Myocyte (in vitro differentiated cells): ENCODE results near the gene LRRK1. TPM values are rescaled to one million over a fixed set of nuclear protein-coding genes. Genes with fewer than 3 reads are reported as not detected.
"Not testable (repeated sequence)": the region's sequence is repeated elsewhere in the genome, so short reads cannot be mapped to it uniquely, and the experiment has no call there.

Experiments
- DNase-seq: peaks from one replicate; pipeline ENCODE4 v3.0.0-alpha.2; 2012; ENCODE audit warnings: low read depth
- total RNA-seq: library from RNA; depleted of rRNA; stranded (reverse); fragments of >200 nt; gene quantifications from 2 replicates; pipeline ENCODE4 v1.2.3, GENCODE V29; 2014

LRRK1 gene
- total RNA-seq, 1 donor from 2014 or later: 0.13 TPM

DNA sequence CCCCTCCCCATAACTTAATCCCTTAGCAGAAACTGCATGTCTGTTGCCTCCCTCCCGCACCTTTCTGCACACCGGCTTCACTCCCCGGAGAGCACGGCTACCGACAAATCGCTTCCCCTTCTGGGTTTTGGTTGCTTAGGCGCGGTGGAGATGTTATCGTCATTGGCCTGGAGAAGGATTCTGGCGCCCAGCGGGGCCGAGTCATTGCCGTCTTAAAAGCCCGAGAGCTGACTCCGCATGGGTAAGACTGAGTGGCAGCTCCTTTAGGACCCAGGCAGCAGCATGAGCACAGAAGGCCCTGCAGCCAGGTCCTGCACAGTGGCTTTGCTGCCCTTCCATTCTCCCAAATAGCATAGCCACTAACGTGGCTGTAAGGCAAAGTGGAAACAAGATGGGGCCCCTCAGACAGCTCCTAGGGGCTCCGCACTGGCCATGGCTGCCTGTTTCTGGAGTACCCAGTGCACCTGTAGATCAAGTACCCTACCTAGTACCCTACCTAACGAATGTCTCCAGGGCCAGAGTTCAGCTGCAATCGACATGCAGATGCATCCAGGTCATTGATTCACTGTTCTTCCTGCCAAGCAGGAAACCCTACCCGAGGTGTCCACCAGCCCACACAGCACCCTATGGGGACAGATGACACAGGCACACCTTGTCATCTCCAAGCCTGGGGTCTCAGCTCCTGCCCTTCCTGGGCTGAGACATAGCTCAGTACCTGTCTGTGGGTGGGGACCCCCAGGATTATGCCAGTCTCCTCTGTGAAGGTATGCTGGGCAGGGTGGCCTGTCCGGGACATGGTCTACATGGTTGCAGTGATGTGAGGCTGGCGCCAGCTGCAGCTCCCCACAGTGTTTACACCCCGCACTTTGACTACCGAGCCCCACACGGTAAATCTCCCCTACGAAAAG, 147.6 kb downstream of the LRRK1 start:
- no peak for DNase-seq

- DNase-seq: no peak
These were observed 148.7 kb downstream of the LRRK1 start for GRCh38 chr15:101067660-101068522.

DNA sequence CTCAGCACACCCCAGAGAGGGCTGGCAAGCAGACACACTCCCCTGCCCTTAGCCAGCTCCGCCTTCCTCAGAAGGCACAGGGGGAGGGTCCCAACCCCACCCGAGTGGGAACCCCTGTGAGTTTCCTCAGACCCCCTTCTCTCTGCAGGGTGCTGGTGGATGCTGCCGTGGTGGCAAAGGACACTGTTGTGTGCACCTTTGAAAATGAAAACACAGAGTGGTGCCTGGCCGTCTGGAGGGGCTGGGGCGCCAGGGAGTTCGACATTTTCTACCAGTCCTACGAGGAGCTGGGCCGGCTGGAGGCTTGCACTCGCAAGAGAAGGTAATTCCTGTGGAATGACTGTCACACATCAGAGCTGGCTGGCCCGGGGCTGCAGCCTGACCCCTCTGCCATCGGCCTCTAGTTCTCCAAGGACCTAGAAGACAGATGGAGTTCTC, 149.4 kb downstream of the LRRK1 start:
- DNase-seq: no peak

- DNase-seq: no peak
These were observed 149.9 kb downstream of the LRRK1 start for GRCh38 chr15:101068961-101069653.

- no peak for DNase-seq
These were observed 150.5 kb downstream of the LRRK1 start for GRCh38 chr15:101069654-101069973.

DNA sequence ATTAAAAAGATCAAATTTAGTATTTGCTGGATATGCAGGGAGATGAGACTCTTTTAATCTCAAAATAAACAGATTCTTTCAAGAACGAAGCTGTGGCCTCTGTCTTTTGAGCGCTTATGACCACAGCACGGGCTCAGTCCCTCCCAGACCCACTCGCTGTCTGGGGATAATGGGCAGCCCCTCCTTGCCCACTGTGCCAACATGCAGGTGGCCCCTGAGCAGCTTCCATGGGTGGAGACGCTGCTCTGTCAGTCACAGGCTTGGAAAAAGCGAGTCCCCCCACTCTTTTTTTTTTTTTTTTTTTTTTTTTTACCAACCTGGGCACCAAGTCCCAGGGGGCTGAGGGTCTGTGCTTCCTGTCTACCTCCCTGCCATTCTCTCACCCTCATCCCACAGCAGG, 150.9 kb downstream of the LRRK1 start:
- DNase-seq: no peak

GRCh38 chr15:101070502-101071273, 151.5 kb downstream of the LRRK1 start:
- peak; percentile 32 for DNase-seq

DNA sequence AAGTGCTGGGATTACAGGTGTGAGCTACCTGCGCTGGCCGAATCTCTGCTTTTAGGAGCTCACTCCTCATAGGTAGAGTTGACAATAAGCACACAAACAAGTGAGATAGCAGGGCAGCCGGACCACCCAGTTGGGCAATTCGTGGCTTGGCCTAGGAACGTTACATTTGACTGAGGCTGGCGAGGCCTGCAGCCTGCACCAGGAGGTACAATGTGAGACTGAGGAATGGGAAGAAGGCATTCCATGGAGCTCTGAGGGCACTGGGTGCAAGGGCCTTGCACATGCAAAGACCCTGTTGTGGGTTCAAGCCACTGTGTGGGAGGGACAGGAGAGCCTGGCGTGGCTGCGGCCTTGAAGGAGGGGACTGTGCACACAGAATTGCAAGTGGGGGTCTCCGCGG, 152.5 kb downstream of the LRRK1 start:
- DNase-seq: no peak

GRCh38 chr15:101072235-101072634, 153.1 kb downstream of the LRRK1 start:
- DNase-seq: not testable (repeated sequence)

DNA sequence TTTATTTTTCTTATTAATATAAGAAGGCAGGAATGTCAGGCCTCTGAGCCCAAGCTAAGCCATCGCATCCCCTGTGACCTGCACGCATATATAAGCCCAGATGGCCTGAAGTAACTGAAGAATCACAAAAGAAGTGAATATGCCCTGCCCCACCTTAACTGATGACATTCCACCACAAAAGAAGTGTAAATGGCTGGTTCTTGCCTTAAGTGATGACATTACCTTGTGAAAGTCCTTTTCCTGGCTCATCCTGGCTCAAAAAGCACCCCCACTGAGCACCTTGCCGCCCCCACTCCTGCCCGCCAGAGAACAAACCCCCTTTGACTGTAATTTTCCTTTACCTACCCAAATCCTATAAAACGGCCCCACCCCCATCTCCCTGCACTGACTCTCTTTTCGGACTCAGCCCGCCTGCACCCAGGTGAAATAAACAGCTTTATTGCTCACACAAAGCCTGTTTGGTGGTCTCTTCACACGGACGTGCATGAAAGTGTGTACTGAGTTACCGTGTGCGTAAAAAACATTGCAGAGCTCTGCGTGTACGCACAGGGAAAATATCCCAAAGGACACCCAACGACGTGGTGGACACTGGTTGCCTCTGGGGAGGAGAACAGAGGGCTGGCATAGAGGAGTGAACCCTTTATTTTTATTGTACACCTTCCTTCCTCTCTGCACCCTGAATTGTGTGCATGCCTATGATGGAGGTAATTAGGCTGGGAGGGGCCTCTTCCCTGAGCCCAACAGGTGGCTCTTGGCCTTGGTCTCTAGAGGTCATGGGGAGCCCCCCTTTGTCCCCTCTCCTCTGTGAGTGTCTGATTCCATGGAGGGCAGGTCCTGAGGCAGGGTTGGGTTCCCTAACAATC, 158.9 kb downstream of the LRRK1 start:
- not testable (repeated sequence) for DNase-seq

DNA sequence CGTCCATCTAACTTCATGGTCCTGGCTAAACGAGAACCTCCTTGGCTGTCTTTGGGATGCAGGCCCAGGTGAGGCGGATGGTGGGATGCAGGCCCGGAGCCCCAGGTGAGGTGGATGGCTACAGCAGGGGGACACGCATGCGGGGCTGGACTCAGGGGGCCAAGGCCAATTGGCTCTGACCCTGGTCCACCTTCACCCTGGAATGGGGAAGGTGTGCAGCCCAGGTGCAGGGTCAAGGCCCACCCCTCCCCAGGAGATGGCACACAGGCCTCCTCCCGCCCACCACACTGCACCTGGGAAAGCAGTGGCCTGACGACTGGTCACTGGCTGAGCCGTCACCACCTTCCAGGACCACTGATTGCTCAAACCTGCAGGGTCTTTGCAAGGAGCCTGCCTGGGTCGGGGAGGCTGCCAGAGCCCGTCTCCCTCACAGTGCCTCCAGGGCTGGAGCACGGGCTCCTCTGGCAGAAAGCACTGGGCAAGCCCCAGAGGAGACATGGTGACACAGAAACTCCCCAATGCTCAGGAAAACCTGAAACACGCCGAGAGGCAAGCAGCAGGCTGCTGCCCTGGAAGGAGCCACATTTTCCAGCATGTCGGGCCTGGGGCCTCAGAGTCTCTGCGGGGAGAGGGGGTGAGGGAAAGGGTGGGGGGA, 159.6 kb downstream of the LRRK1 start:
- no peak for DNase-seq

GRCh38 chr15:101081900-101082299, 162.7 kb downstream of the LRRK1 start:
- DNase-seq: no peak

DNA sequence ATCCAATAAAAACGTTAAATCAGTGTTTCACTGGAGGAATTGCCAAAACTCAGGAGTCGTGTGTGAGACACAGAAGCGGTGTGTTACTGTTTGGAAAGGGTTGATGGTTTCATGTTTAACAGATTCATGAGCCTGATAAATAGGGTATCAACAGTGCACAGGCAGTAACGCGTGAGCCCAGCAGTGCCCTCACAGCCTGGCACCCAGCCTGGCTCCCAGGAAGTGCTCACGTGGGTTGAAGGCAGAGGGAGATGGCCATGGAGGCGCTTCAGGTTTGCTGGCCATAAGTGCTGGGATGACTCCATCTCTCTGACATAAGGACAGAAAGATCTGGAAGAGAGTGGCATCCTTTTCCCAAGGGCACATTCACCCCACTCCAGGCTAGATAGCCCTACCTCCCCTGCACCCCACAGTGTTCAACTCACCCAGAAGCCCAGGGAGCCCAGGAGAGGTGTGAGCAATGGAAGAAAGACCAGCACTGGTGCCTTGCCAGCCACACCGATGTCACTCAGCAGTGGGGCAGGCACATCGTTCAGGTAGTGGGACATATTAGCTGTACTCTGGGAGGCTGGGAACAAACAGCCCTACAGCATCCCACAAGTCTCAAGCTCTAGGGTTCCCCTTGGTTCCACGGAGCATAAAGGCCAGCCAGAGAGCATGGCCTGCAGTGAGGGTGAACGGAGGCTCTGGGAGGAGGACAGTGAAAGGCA, 164.3 kb downstream of the LRRK1 start:
- no peak for DNase-seq

DNA sequence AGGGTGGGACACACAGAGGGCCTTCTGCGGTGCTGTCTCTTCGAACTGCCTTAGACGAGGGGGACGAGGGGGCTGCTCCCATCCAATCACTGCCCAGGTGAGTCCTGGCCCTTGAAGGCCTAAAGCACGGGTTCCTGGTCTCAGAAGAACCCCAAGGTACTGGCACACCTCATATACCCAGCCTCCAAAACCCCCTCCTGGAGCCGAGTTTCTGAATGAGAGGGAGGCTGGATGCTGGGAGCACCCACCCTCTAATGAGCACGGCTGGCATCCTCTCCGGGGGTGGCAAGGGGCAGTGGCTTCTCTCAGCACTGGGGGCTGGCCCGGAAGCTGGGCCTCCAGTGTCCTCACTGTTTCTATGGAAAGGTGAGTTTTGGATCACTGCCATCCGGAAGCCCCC, 165.6 kb downstream of the LRRK1 start:
- DNase-seq: no peak

- no peak for DNase-seq
These were observed 166.1 kb downstream of the LRRK1 start for GRCh38 chr15:101085311-101085700.

DNA sequence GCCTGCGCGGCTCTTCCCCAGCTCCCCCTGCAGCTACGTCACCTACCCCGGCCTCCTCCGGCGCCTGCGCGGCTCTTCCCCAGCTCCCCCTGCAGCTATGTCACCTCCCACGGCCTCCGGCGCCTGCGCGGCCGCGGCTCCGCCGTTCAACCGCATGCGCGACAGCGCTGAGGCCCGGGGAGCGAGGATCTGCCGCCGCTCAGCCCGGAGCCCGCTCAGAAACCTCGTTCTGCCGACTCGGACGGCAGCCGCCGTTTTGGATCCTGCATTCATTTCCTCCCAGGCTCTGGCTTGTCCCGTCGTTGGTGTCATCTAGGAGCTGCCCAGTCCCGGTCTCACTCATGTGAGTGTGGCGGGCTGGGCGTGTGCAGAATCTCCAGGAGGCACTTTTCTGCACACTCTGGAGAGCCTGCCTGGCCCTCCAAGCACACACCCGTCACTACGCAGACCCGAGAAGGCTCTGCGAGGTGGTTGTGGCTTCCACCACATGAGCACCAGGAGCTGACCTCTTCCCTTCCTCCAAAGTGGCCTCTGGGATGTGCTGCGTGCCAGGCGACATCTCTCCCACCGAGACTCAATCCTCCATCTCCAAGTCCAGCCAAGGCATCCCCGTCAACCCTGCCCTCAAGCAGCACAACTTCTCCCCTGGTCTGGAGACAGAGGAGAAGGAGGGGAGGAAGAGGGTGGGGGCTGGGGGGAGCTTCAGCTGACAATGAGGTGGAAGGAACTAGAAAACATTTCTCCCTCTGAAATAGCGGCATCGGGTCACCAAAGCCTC, 167.4 kb downstream of the LRRK1 start:
- DNase-seq: no peak

DNA sequence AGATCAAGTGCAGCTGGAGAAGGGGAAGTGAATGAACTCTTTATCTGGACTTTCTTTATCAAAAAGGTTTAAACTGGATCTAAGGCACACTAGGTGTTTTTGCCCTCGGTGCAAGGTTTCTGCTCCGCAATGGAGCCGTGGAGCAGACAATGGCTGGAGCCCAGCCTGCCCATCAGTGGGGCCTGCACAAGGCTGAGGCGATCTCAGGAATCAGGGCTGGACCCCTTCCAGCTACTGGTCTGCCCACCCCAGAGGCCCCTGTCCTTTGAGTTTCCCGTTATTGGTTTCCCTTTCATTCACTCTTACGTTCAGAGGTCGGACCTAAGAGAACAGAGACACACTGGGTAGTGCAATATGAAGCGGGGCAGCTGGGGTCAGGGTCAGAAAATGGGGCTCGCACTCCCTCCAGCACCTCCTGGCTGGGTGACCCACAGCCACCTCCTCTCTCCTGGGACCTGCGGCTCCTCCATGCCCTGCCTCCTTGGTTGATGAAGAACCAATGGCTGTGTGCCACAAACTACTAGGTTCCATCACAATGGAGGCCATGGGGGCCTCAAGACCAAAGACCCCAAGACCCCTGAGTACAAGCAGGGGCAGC, 168.1 kb downstream of the LRRK1 start:
- no peak for DNase-seq

DNA sequence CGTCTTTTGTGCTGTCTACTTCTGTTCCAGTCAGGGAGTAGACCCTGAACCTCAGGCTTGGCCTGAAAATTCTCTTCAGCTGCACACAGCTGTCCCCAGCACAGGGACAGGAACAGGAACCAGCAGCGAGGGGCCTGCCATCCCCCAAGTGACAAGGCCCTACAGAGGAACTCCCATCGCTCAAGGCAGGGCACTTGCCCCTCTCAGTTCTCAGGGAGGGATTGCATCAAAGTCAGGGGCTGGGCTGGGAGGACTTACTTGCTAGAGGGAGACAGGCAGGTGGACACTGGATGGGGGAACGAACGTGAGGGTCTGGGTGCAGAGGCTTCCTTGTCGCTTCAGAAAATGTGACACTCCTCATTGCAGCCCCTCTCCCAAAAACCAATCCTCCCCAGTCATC, 169.1 kb downstream of the LRRK1 start:
- DNase-seq: no peak
